Breast epithelium (tissue), 4 donors: Measurements from ENCODE around the gene APOC1. TPM values are rescaled to one million over a fixed set of nuclear protein-coding genes. Genes with fewer than 3 reads are reported as not detected.
A peak's percentile ranks its signal among the peaks of the same experiment; 100 is the strongest.

Experiments
- DNase-seq, 2 donors: peaks; one replicate each; pipeline ENCODE4 v3.0.0-alpha.2; 2019; ENCODE audit warnings: low spot score in 2 of 2
- H3K27ac ChIP-seq, 2 donors: fragments of 200-600 bp; sonication (generic) in 1 of 2; one replicate each; pipeline ENCODE4 v1.5.1; 2016 to 2019; ENCODE audit warnings: mild to moderate bottlenecking in 1 of 2
- H3K27me3 ChIP-seq, 2 donors: fragments of 200-600 bp; sonication (generic) in 1 of 2; one replicate each; pipeline versions ENCODE4 v1.5.1 to v1.6.0; 2017 to 2019; ENCODE audit warnings: control low read depth in 1 of 2, mild to moderate bottlenecking in 1 of 2
- H3K36me3 ChIP-seq: fragments of 200-600 bp; one replicate; pipeline ENCODE4 v1.5.1; 2019
- H3K4me1 ChIP-seq, 2 donors: fragments of 200-600 bp; sonication (generic); one replicate each; pipeline ENCODE4 v1.5.1; 2016 to 2019; ENCODE audit warnings: control low read depth in 1 of 2
- H3K4me3 ChIP-seq, 3 donors: fragments of 200-600 bp; sonication (generic); 1 replicate in 2 of 3; 2 replicates in 1 of 3; pipeline ENCODE4 v1.5.1; 2016 to 2019; ENCODE audit warnings: mild to moderate bottlenecking in 3 of 3, moderate library complexity in 2 of 3
- H3K9me3 ChIP-seq, 2 donors: fragments of 200-600 bp; sonication (generic) in 1 of 2; one replicate each; pipeline ENCODE4 v1.5.1; 2016 to 2019; ENCODE audit warnings: control low read depth in 1 of 2
- CTCF ChIP-seq, 3 donors: fragments of 450-650 bp; IDR thresholded peaks; one replicate each; pipeline ENCODE4 v1.5.1; 2016 to 2017; ENCODE audit warnings: antibody characterized with exemption in 3 of 3, mild to moderate bottlenecking in 3 of 3, moderate library complexity in 3 of 3
- POLR2A ChIP-seq: fragments of 450-650 bp; IDR thresholded peaks from one replicate; pipeline ENCODE4 v1.6.1; 2016; ENCODE audit warnings: antibody characterized with exemption, mild to moderate bottlenecking, moderate library complexity
- POLR2AphosphoS5 ChIP-seq, 3 donors: sonication (generic); formaldehyde crosslinking; IDR thresholded peaks; one replicate each; pipeline ENCODE4 v1.6.1; 2017; ENCODE audit warnings: antibody characterized with exemption in 3 of 3
- intact Hi-C: fragments of 100-400 bp; cut with DNase I; formaldehyde crosslinking; loops from one replicate; pipeline ENCODE4 v1.15.1; 2023; ENCODE audit warnings: low total_unique reads
- total RNA-seq, 3 donors: library from RNA; depleted of rRNA; stranded (reverse); fragments of >200 nt; gene quantifications; one replicate each; pipeline ENCODE4 v1.1.0, GENCODE V29; 2016

Gene APOC1
- total RNA-seq, 3 donors from 2014 or later: 59.0 to 285 (median 78.7) TPM

DNA sequence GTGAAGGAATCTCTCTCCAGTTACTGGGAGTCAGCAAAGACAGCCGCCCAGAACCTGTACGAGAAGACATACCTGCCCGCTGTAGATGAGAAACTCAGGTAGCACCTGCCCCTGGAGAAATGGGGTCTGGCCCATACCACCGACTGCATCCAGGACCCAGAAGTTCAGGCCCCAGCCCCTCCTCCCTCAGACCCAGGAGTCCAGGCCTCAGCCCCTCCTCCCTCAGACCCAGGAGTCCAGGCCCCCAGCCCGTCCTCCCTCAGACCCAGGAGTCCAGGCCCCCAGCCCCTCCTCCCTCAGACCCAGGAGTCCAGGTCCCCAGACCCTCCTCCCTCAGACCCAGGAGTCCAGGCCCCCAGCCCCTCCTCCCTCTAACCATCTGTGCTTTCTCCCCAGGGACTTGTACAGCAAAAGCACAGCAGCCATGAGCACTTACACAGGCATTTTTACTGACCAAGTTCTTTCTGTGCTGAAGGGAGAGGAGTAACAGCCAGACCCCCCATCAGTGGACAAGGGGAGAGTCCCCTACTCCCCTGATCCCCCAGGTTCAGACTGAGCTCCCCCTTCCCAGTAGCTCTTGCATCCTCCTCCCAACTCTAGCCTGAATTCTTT lies 34.5 kb downstream of the APOC1 start:
- no peak overlapping the region for H3K4me3 ChIP-seq
- peaks cover 0 to 23% of the 10 kb centered on the region in 2 donors for H3K4me1 ChIP-seq
- TF ChIP-seq CTCF (IDR thresholded peaks at IDR 0.05) (no peak), POLR2AphosphoS5 (IDR thresholded peaks at IDR 0.05) (no peak), POLR2A (no peak)
- no peak overlapping the region for H3K27ac ChIP-seq
- intact Hi-C loops: loop anchor here (5.0 kb wide), 1 partner anchor 42 kb away; the partner anchor contains the start of gene APOE
- DNase-seq: no peak
- no peaks in the 10 kb centered on the region for H3K27me3 ChIP-seq
- H3K9me3 ChIP-seq: no peaks in the 10 kb centered on the region
- no peaks in the 10 kb centered on the region for H3K36me3 ChIP-seq

DNA sequence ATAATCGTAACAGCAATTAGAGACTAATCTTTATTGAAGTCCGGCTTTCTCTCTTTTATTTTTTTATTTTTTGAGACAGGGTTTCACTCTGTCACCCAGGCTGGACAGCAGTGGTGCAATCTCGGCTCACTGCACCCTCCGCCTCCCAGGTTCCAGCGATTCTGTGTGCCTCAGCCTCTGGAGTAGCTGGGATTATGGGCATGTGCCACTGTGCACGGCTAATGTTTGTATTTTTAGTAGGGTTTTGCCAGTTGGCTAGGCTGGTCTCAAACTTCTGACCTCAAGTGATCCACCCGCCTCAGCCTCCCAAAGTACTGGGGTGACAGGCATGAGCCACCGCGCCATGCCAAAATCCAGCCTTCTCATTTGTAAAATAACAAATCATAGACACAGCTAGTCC lies 35.1 kb downstream of the APOC1 start:
- Histone ChIP-seq H3K4me3 (no peak overlapping the region), H3K9me3 (no peaks in the 10 kb centered on the region), H3K27me3 (no peaks in the 10 kb centered on the region), H3K36me3 (no peaks in the 10 kb centered on the region), H3K27ac (no peak overlapping the region), H3K4me1 (peaks cover 0 to 23% of the 10 kb centered on the region in 2 donors)
- TF ChIP-seq POLR2A: no peak
- no peak for TF ChIP-seq POLR2AphosphoS5 (IDR thresholded peaks at IDR 0.05)
- TF ChIP-seq CTCF (IDR thresholded peaks at IDR 0.05): no peak
- intact Hi-C loops: loop anchor here (5.0 kb wide), 1 partner anchor 42 kb away; the partner anchor contains the start of gene APOE
- no peak for DNase-seq

DNA sequence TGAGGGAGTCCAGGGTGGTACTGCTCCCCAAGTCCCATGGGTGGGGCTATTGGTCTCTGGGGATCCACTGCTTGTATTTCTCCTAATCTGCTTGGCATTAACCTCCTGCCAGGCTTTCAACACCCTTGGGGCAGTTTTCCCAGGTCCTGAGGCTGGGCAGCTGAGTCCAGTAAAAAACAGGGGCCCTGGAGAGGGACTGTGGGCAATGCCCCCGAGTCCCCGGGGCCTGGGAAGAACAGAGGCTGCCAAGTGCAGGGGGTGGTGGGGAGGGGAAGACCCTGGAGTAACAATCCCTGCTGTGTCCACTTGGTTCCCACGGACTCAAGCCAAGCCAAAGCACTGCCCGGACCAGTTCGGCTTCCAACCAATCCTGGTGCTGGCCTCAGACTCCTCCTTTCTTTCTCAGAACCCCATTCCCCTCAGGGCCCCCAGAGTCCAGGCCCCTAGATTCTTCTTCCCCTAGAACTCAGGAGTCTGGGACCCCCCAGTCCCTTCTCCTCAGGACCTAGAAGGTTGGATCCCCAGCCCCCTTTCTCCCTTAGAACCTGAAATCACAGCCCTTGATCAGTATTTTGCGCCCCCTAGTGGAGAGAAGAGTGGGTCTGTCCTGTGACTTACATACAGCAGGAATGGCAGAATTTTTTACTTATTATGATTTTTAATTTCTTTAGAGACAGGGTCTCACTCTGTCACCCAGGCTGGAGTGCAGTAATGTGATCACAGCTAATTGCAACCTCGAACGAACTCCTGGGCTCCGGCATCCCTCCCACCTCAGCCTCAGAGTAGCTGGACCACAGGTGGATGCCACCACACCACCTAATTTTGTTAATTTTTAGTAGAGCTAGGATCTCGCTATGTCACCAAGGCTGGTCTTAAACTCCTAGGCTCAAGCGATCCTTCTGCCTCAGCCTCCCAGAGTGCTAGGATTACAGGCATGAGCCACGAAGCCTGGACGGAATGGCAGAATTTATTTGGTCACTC lies 37.1 kb downstream of the APOC1 start:
- TF ChIP-seq CTCF (IDR thresholded peaks at IDR 0.05) (peak; percentile 94 to 97 (median 94)), POLR2AphosphoS5 (IDR thresholded peaks at IDR 0.05) (no peak)
- peak overlapping the region; percentile 83 to 84 for H3K27ac ChIP-seq
- DNase-seq: peak; percentile 67 to 73
- H3K4me3 ChIP-seq: peak overlapping the region in 2 of 3 donors; percentile 8 to 40
- H3K27me3 ChIP-seq: no peaks in the 10 kb centered on the region
- intact Hi-C loops: no loop called here
- no peaks in the 10 kb centered on the region for H3K9me3 ChIP-seq
- H3K36me3 ChIP-seq: no peaks in the 10 kb centered on the region
- H3K4me1 ChIP-seq: peaks cover 7 to 27% of the 10 kb centered on the region in 2 donors

DNA sequence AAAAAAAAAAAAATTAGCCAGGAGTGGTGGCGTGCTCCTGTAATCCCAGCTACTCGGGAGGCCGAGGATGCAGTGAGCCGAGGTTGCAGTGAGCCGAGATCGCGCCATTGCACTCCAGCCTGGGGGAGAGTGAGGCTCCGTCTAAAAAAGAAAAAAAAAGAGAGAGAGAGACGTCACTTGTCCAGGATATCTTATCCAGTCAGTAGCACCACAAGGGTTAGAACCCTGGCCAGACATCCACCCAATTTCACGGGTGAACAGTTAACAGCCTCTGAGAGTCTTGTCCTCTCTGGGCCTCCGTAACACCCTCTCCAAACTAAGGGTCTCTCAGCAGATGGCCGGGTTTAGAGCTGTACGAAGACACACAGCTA lies 39.9 kb downstream of the APOC1 start:
- peak overlapping the region; percentile 90 to 91 for H3K27ac ChIP-seq
- peak overlapping the region; percentile 96 to 100 (median 97) for H3K4me3 ChIP-seq
- H3K36me3 ChIP-seq: no peaks in the 10 kb centered on the region
- H3K27me3 ChIP-seq: no peaks in the 10 kb centered on the region
- peaks cover 11 to 40% of the 10 kb centered on the region in 2 donors for H3K4me1 ChIP-seq
- intact Hi-C loops: no loop called here
- H3K9me3 ChIP-seq: no peaks in the 10 kb centered on the region
- DNase-seq: no peak
- TF ChIP-seq CTCF (IDR thresholded peaks at IDR 0.05): no peak
- no peak for TF ChIP-seq POLR2A
- no peak for TF ChIP-seq POLR2AphosphoS5 (IDR thresholded peaks at IDR 0.05)
